WTC11 (cell line): Measurements from ENCODE around the gene ANKRD22. TPM values are rescaled to one million over a fixed set of nuclear protein-coding genes. Genes with fewer than 3 reads are reported as not detected.

Experiments used
- ATAC-seq: fragments of 200-7000 bp; cut with Tn5 transposase; 2 replicates; pipeline ENCODE4 v1.10.0; 2021; ENCODE audit warnings: mild to moderate bottlenecking, moderate library complexity
- CTCF ChIA-PET: fragments of 300-600 bp; sonication (Branson Sonifier 250); formaldehyde crosslinking; loops from one replicate; lab custom pipeline; 2021; ENCODE audit warnings: antibody characterized with exemption; lab: Charles Lee
- POLR2A ChIA-PET: fragments of 350-600 bp; sonication (Branson Sonifier 250); formaldehyde crosslinking; loops from one replicate; lab custom pipeline; 2021; ENCODE audit warnings: antibody characterized with exemption; lab: Charles Lee
- DNase-seq: peaks from one replicate; pipeline ENCODE4 v3.0.0; 2021; ENCODE audit warnings: low spot score
- H3K27ac Mint-ChIP-seq: 2 replicates; pipeline ENCODE4 v1.8.0; 2021; ENCODE audit warnings: mixed read lengths
- H3K27me3 Mint-ChIP-seq: 2 replicates; pipeline ENCODE4 v1.8.0; 2021; ENCODE audit warnings: low read depth, mild to moderate bottlenecking, moderate library complexity, mixed read lengths
- H3K36me3 Mint-ChIP-seq: 2 replicates; pipeline ENCODE4 v1.8.0; 2021; ENCODE audit warnings: mixed read lengths
- H3K4me1 Mint-ChIP-seq: 2 replicates; pipeline ENCODE4 v1.8.0; 2022; ENCODE audit warnings: mixed read lengths
- H3K4me3 Mint-ChIP-seq: 2 replicates; pipeline ENCODE4 v1.8.0; 2021; ENCODE audit warnings: mild to moderate bottlenecking, moderate library complexity, mixed read lengths
- H3K9me3 Mint-ChIP-seq: 2 replicates; pipeline ENCODE4 v1.8.0; 2021; ENCODE audit warnings: mixed read lengths
- ARID4B ChIP-seq: sonication (generic); formaldehyde crosslinking; IDR thresholded peaks from 2 replicates; pipeline ENCODE4 v1.8.0; 2023; ENCODE audit warnings: missing genetic modification reagents, mild to moderate bottlenecking, borderline replicate concordance
- E2F1 ChIP-seq: sonication (generic); formaldehyde crosslinking; IDR thresholded peaks from 2 replicates; pipeline ENCODE4 v1.8.0; 2022; ENCODE audit warnings: mild to moderate bottlenecking, missing genetic modification reagents
- FOXP1 ChIP-seq: sonication (generic); formaldehyde crosslinking; IDR thresholded peaks from 2 replicates; pipeline ENCODE4 v1.8.0; 2022; ENCODE audit warnings: missing genetic modification reagents, mild to moderate bottlenecking, moderate library complexity, borderline replicate concordance
- FOXP4 ChIP-seq: sonication (generic); formaldehyde crosslinking; IDR thresholded peaks from 2 replicates; pipeline ENCODE4 v1.8.0; 2022; ENCODE audit warnings: mild to moderate bottlenecking, missing genetic modification reagents
- GABPB1 ChIP-seq: sonication (generic); formaldehyde crosslinking; IDR thresholded peaks from 2 replicates; pipeline ENCODE4 v1.8.1; 2023; ENCODE audit warnings: mild to moderate bottlenecking, missing genetic modification reagents
- GTF2I ChIP-seq: fragments of 250-450 bp; sonication (Bioruptor Pico); conservative IDR thresholded peaks from 2 replicates; pipeline ENCODE4 v1.4.0; 2021; ENCODE audit warnings: mild to moderate bottlenecking
- JAZF1 ChIP-seq: fragments of 250-450 bp; sonication (Bioruptor Pico); IDR thresholded peaks from 2 replicates; pipeline ENCODE4 v1.9.0; 2021; ENCODE audit warnings: moderate library complexity, mild to moderate bottlenecking, inconsistent platforms
- MXD4 ChIP-seq: fragments of 250-450 bp; sonication (Bioruptor Pico); IDR thresholded peaks from 2 replicates; pipeline ENCODE4 v1.8.0; 2021; ENCODE audit warnings: mild to moderate bottlenecking, moderate library complexity, borderline replicate concordance
- MYBL2 ChIP-seq: sonication (generic); formaldehyde crosslinking; IDR thresholded peaks from 2 replicates; pipeline ENCODE4 v1.8.1; 2023; ENCODE audit warnings: mild to moderate bottlenecking, moderate library complexity, missing genetic modification reagents
- NFE2L1 ChIP-seq: sonication (generic); formaldehyde crosslinking; IDR thresholded peaks from 2 replicates; pipeline ENCODE4 v1.8.1; 2023; ENCODE audit warnings: missing genetic modification reagents
- NFYB ChIP-seq: sonication (generic); formaldehyde crosslinking; conservative IDR thresholded peaks from 2 replicates; pipeline ENCODE4 v1.8.0; 2022; ENCODE audit warnings: low read depth, missing genetic modification reagents
- NR1H2 ChIP-seq: sonication (generic); formaldehyde crosslinking; IDR thresholded peaks from 2 replicates; pipeline ENCODE4 v1.9.0; 2021; ENCODE audit warnings: mild to moderate bottlenecking, moderate library complexity, missing genetic modification reagents
- USF1 ChIP-seq: sonication (generic); formaldehyde crosslinking; IDR thresholded peaks from 2 replicates; pipeline ENCODE4 v1.8.0; 2022; ENCODE audit warnings: mild to moderate bottlenecking, missing genetic modification reagents
- ZNF263 ChIP-seq: sonication (generic); formaldehyde crosslinking; IDR thresholded peaks from 2 replicates; pipeline ENCODE4 v1.8.1; 2022; ENCODE audit warnings: low read depth, mild to moderate bottlenecking, moderate library complexity, missing genetic modification reagents
- ZNF281 ChIP-seq: sonication (generic); formaldehyde crosslinking; IDR thresholded peaks from 2 replicates; pipeline ENCODE4 v1.8.0; 2023; ENCODE audit warnings: mild to moderate bottlenecking, missing genetic modification reagents
- ZNF317 ChIP-seq: sonication (generic); formaldehyde crosslinking; IDR thresholded peaks from 2 replicates; pipeline ENCODE4 v1.8.1; 2023; ENCODE audit warnings: low read depth, mild to moderate bottlenecking, moderate library complexity, missing genetic modification reagents, borderline replicate concordance
- ZNF423 ChIP-seq: fragments of 250-450 bp; sonication (Bioruptor Pico); IDR thresholded peaks from 2 replicates; pipeline ENCODE4 v2.1.2; 2022; ENCODE audit warnings: mild to moderate bottlenecking, moderate library complexity
- ZNF671 ChIP-seq: fragments of 250-450 bp; sonication (Bioruptor Pico); IDR thresholded peaks from 2 replicates; pipeline ENCODE4 v1.8.0; 2021; ENCODE audit warnings: mild to moderate bottlenecking
- total RNA-seq: library from RNA; stranded (reverse); gene quantifications from 3 replicates; pipeline ENCODE4 v1.2.3, GENCODE V29; 2021
- TF ChIP-seq, protein P1 (sequence below): sonication (generic); formaldehyde crosslinking; IDR thresholded peaks from 2 replicates; pipeline ENCODE4 v1.8.1; 2022; ENCODE audit warnings: mild to moderate bottlenecking, moderate library complexity, missing genetic modification reagents
- TF ChIP-seq, protein P2 (sequence below): sonication (generic); formaldehyde crosslinking; IDR thresholded peaks from 2 replicates; pipeline ENCODE4 v1.8.1; 2023; ENCODE audit warnings: mild to moderate bottlenecking, missing genetic modification reagents, moderate library complexity

The ANKRD22 gene
- total RNA-seq, 1 experiment from 2014 or later: not detected

DNA sequence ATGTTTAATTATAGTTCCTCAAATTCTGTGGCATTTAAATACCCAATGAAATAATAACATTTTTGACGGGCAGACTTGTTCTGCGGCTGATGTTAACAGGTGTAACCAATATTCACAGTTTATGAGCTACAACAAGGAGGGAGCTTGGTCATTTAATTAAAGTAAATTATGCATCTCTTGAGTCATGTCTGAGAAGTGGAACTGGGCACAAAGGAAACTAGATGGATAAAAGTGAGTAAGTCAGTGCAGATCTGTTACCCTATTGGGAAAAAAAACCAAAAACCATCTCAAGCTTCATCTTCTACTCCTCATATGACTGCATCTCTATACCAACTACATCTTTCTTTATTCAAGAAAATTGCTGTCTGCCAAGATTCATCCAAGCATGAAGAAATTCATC lies 24.0 kb downstream of the ANKRD22 start:
- Mint-ChIP-seq H3K4me1 (no peaks in the 10 kb centered on the region), H3K27me3 (no peaks in the 10 kb centered on the region), H3K27ac (no peak overlapping the region), H3K9me3 (no peaks in the 10 kb centered on the region), H3K4me3 (no peak overlapping the region), H3K36me3 (no peaks in the 10 kb centered on the region)
- no peak for DNase-seq
- POLR2A ChIA-PET: no interaction called here
- TF ChIP-seq GABPB1 (CRISPR knock-in tag): no peak
- no peak for TF ChIP-seq NR1H2 (CRISPR knock-in tag)
- TF ChIP-seq ZNF263: no peak
- TF ChIP-seq NFE2L1 (CRISPR knock-in tag): no peak
- no peak for TF ChIP-seq E2F1 (CRISPR knock-in tag)
- no peak for TF ChIP-seq ZNF281 (CRISPR knock-in tag)
- no peak for TF ChIP-seq ZNF317 (CRISPR knock-in tag)
- no peak for TF ChIP-seq GTF2I (CRISPR knock-in tag)
- no peak for TF ChIP-seq ZNF671 (CRISPR knock-in tag)
- no peak for TF ChIP-seq ZNF423
- no peak for TF ChIP-seq USF1
- CTCF ChIA-PET: interaction anchor here (1.8 to 4.2 kb wide), 2 partner anchors 99 to 107 kb away, joined by 4 to 25 read pairs; no protein-coding TSS in a partner anchor
- ATAC-seq: no peak

DNA sequence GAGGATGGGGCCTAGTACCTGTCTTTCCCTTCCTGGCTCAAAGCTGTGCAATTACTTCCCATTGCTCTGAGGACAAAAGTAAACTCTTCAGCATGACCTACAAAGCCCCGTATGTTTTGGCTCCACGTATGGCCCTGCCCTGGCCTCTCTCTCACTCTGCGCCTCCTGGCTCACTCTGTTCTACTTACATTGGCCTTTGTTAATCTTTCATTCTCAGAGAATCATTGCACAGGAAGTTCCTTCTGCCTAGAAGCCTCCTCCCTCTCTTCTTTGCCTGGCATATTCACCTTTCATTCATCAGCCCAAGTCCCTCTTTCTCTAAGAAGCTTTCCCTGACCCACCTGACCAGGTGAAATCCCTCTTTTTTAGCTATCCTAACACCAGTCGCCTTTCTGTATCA lies 25.3 kb downstream of the ANKRD22 start:
- no peak overlapping the region for H3K27ac Mint-ChIP-seq
- CTCF ChIA-PET: interaction anchor here (0.7 to 4.2 kb wide), 3 partner anchors 98 to 108 kb away, joined by 4 to 25 read pairs (median 4); no protein-coding TSS in a partner anchor
- TF ChIP-seq ARID4B (CRISPR knock-in tag) (no peak), MYBL2 (CRISPR knock-in tag) (no peak), NFYB (CRISPR knock-in tag) (no peak), FOXP4 (CRISPR knock-in tag) (no peak), FOXP1 (CRISPR knock-in tag) (no peak), MXD4 (no peak), JAZF1 (CRISPR knock-in tag) (no peak)
- TF ChIP-seq, protein P1, sequence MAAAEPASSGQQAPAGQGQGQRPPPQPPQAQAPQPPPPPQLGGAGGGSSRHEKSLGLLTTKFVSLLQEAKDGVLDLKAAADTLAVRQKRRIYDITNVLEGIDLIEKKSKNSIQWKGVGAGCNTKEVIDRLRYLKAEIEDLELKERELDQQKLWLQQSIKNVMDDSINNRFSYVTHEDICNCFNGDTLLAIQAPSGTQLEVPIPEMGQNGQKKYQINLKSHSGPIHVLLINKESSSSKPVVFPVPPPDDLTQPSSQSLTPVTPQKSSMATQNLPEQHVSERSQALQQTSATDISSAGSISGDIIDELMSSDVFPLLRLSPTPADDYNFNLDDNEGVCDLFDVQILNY (CRISPR knock-in tag): no peak
- TF ChIP-seq, protein P2, sequence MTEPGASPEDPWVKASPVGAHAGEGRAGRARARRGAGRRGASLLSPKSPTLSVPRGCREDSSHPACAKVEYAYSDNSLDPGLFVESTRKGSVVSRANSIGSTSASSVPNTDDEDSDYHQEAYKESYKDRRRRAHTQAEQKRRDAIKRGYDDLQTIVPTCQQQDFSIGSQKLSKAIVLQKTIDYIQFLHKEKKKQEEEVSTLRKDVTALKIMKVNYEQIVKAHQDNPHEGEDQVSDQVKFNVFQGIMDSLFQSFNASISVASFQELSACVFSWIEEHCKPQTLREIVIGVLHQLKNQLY (CRISPR knock-in tag): no peak

More for the DNA sequence above, 25.3 kb downstream of the ANKRD22 start:
- no peaks in the 10 kb centered on the region for H3K27me3 Mint-ChIP-seq
- H3K4me1 Mint-ChIP-seq: no peaks in the 10 kb centered on the region
- DNase-seq (no peak), ATAC-seq (0 out of 2 replicates have a peak, but pooled peaks have one; percentile 20)
- POLR2A ChIA-PET: no interaction called here
- no peak overlapping the region for H3K4me3 Mint-ChIP-seq
- no peaks in the 10 kb centered on the region for H3K9me3 Mint-ChIP-seq
- no peaks in the 10 kb centered on the region for H3K36me3 Mint-ChIP-seq
